ENCODE results near the gene LTK. TPM values are rescaled to one million over a fixed set of nuclear protein-coding genes. Genes with fewer than 3 reads are reported as not detected.
A peak's percentile ranks its signal among the peaks of the same experiment; 100 is the strongest.

LTK gene
- total RNA-seq, 2 donors from 2014 or later = 0.44 to 0.57 TPM

GRCh38 chr15:41517895-41518449 is 4.3 kb upstream of the LTK start:
- Histone ChIP-seq H3K9ac (ENCODE audit: extremely low read depth, low read length, poor library complexity, severe bottlenecking) (no peak overlapping the region), H3K36me3 (ENCODE audit: control insufficient read depth, insufficient read depth, low read length) (peaks cover 25% of the 10 kb centered on the region), H3K27me3 (ENCODE audit: control insufficient read depth, insufficient read depth, low read length, poor library complexity, severe bottlenecking) (peaks cover 17% of the 10 kb centered on the region), H3K9me3 (ENCODE audit: control insufficient read depth, low read length) (no peaks in the 10 kb centered on the region), H3K27ac (ENCODE audit: low read depth, low read length) (no peak overlapping the region), H3K4me1 (ENCODE audit: control insufficient read depth, insufficient read depth, low read length) (peaks cover 7% of the 10 kb centered on the region), H3K4me3 (ENCODE audit: low read length) (no peak overlapping the region)
- peaks cover 16% of the 10 kb centered on the region for H3K27me3 Mint-ChIP-seq (ENCODE audit: insufficient read depth)
- peaks cover 53% of the 10 kb centered on the region for H3K36me3 Mint-ChIP-seq (ENCODE audit: low read depth)
- H3K4me1 Mint-ChIP-seq = peaks cover 3% of the 10 kb centered on the region
- H3K4me3 Mint-ChIP-seq = no peak overlapping the region
- WGBS, 2 experiments (ENCODE audit: insufficient coverage in 1 of 2, insufficient read length in 1 of 2) = 96 to 97% methylated on average over 8 of the region's 8 CpGs
- H3K27ac Mint-ChIP-seq = no peak overlapping the region
- TF ChIP-seq CTCF (conservative IDR thresholded peaks at IDR 0.05) = no peak
- no peaks in the 10 kb centered on the region for H3K9me3 Mint-ChIP-seq
- DNase-seq = no peak

DNA sequence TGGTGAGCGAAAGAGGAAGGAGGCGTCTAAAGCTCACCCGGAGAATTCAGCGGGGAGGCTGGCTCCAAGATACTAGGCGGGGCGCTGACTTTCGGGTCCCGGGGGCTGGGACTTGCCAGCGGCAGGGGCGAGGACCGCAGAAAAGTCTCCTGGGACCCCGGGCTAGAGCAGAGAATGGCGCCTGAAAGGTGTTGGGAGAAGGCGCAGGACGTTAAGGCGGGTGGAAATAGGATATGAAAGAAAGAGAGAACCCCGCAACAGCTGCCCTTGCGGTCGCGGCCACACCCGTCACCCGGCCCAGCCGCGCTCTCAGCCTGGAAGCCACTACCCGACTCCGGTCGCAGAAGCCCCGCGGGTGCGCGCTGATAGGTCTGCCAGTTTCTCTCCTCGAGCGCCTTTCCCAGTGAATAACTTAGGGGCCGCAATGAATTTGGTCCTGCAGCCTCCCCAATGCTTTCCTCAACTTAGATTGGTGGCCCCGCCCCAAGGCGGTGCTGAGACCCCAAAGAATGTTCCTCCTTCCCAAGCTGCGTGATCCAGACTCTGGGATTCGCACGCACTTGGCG is 604 bp downstream of the LTK start:
- Histone ChIP-seq H3K9me3 (ENCODE audit: control insufficient read depth, low read length) (no peaks in the 10 kb centered on the region), H3K36me3 (ENCODE audit: control insufficient read depth, insufficient read depth, low read length) (peaks cover 13% of the 10 kb centered on the region), H3K4me3 (ENCODE audit: low read length) (peak overlapping the region; percentile 52), H3K9ac (ENCODE audit: extremely low read depth, low read length, poor library complexity, severe bottlenecking) (no peak overlapping the region), H3K27ac (ENCODE audit: low read depth, low read length) (no peak overlapping the region), H3K27me3 (ENCODE audit: control insufficient read depth, insufficient read depth, low read length, poor library complexity, severe bottlenecking) (peaks cover 67% of the 10 kb centered on the region), H3K4me1 (ENCODE audit: control insufficient read depth, insufficient read depth, low read length) (peaks cover 7% of the 10 kb centered on the region)
- no peak overlapping the region for H3K27ac Mint-ChIP-seq
- WGBS, 2 experiments (ENCODE audit: insufficient coverage in 1 of 2, insufficient read length in 1 of 2) = 4% methylated on average over 35 to 40 of the region's 40 CpGs
- peak; percentile 81 for DNase-seq
- peaks cover 24% of the 10 kb centered on the region for H3K36me3 Mint-ChIP-seq (ENCODE audit: low read depth)
- H3K9me3 Mint-ChIP-seq = no peaks in the 10 kb centered on the region
- H3K4me3 Mint-ChIP-seq = peak overlapping the region; percentile 57
- peaks cover 7% of the 10 kb centered on the region for H3K4me1 Mint-ChIP-seq
- peaks cover 61% of the 10 kb centered on the region for H3K27me3 Mint-ChIP-seq (ENCODE audit: insufficient read depth)
- no peak for TF ChIP-seq CTCF (conservative IDR thresholded peaks at IDR 0.05)

DNA sequence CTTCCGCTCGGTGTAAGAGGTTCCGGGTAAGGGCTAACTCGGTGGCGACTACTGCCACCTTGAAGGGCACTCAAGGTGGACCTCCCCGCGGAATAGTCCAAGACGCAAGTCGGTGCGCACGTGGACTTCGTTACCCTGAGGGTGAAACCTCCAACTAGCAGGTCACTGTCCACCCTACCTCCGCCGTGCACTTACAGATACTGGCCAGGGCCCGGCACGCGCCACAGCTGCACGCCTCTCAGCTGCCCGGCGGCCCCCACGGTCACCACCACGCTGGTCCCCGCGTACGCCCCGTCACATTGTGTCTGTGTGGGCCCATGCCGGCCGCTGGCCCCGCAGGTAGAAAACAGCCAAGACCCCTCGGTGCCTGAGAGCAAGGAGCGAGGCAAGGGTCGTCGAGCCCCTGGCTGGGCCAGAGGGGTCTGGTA is 1.1 kb downstream of the LTK start:
- H3K4me1 ChIP-seq (ENCODE audit: control insufficient read depth, insufficient read depth, low read length) = peaks cover 7% of the 10 kb centered on the region
- peaks cover 66% of the 10 kb centered on the region for H3K27me3 Mint-ChIP-seq (ENCODE audit: insufficient read depth)
- H3K4me1 Mint-ChIP-seq = peaks cover 7% of the 10 kb centered on the region
- H3K9me3 Mint-ChIP-seq = no peaks in the 10 kb centered on the region
- no peak overlapping the region for H3K27ac ChIP-seq (ENCODE audit: low read depth, low read length)
- H3K9me3 ChIP-seq (ENCODE audit: control insufficient read depth, low read length) = no peaks in the 10 kb centered on the region
- no peak overlapping the region for H3K9ac ChIP-seq (ENCODE audit: extremely low read depth, low read length, poor library complexity, severe bottlenecking)
- peaks cover 8% of the 10 kb centered on the region for H3K36me3 ChIP-seq (ENCODE audit: control insufficient read depth, insufficient read depth, low read length)
- H3K4me3 ChIP-seq (ENCODE audit: low read length) = peak overlapping the region; percentile 52
- no peak for DNase-seq
- H3K4me3 Mint-ChIP-seq = peak overlapping the region; percentile 57
- WGBS, 2 experiments (ENCODE audit: insufficient coverage in 1 of 2, insufficient read length in 1 of 2) = 14 to 19% methylated on average over 29 to 33 of the region's 33 CpGs
- H3K27me3 ChIP-seq (ENCODE audit: control insufficient read depth, insufficient read depth, low read length, poor library complexity, severe bottlenecking) = peaks cover 72% of the 10 kb centered on the region
- TF ChIP-seq CTCF (conservative IDR thresholded peaks at IDR 0.05) = no peak
- no peak overlapping the region for H3K27ac Mint-ChIP-seq
- H3K36me3 Mint-ChIP-seq (ENCODE audit: low read depth) = peaks cover 19% of the 10 kb centered on the region
